Muscle layer of colon (tissue), 2 donors: Measurements from ENCODE around the gene RHBDF2.

Source experiments
- H3K27ac ChIP-seq: one replicate; pipeline ENCODE4 v1.7.0; 2013; ENCODE audit warnings: low read depth, mild to moderate bottlenecking, low read length, moderate library complexity
- H3K27me3 ChIP-seq, 2 donors: one replicate each; pipeline ENCODE4 v1.7.0; 2013; ENCODE audit warnings: low read length in 2 of 2, mild to moderate bottlenecking in 2 of 2; ENCODE audit not compliant: insufficient read depth in 2 of 2, control insufficient read depth in 1 of 2
- H3K36me3 ChIP-seq: one replicate; pipeline ENCODE4 v1.7.0; 2013; ENCODE audit warnings: mild to moderate bottlenecking, low read length; ENCODE audit not compliant: insufficient read depth
- H3K4me1 ChIP-seq: one replicate; pipeline ENCODE4 v1.7.0; 2013; ENCODE audit warnings: mild to moderate bottlenecking, low read length; ENCODE audit not compliant: insufficient read depth
- H3K4me3 ChIP-seq, 2 donors: one replicate each; pipeline ENCODE4 v1.7.0; 2013; ENCODE audit warnings: low read length in 2 of 2, low read depth in 1 of 2, mild to moderate bottlenecking in 1 of 2, moderate library complexity in 1 of 2
- H3K9ac ChIP-seq: one replicate; pipeline ENCODE4 v1.7.0; 2013; ENCODE audit warnings: low read length
- H3K9me3 ChIP-seq: one replicate; pipeline ENCODE4 v1.7.0; 2013; ENCODE audit warnings: mild to moderate bottlenecking, low read length
- donor health status: abdominal sarcoma.
- donor health status: Adenocarcinoma of cecum.

RHBDF2 gene

GRCh38 chr17:76543482-76543825, 42.2 kb upstream of the RHBDF2 start:
- H3K4me1 ChIP-seq = peaks cover 22% of the 10 kb centered on the region
- no peak overlapping the region for H3K9ac ChIP-seq

DNA sequence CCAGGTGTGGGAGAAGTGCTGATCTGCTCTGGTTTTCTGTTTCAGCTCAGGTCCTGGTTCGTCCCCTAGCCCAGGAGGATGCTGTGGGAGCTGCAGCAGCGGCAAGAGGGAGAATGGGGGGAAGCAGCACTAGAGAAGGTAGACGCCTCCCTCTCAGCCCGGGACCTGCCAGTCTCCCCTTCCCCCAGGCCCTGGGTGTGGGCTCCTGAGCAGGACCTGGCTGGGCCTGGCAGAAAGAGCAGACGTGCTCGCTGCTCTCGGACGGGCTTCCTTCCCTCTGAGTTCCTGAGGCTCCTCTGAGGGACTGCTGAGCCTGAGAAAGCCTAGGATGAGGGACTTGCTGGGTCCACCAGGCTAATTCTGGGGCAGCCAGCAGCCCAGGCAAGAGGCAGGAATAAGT, 41.8 kb upstream of the RHBDF2 start:
- Histone ChIP-seq H3K27me3 (peaks cover 0 to 16% of the 10 kb centered on the region in 2 donors), H3K4me3 (no peak overlapping the region), H3K4me1 (peaks cover 22% of the 10 kb centered on the region), H3K9me3 (no peaks in the 10 kb centered on the region), H3K36me3 (no peaks in the 10 kb centered on the region), H3K9ac (no peak overlapping the region), H3K27ac (no peak overlapping the region)

More at GRCh38 chr17:76543482-76543825, 42.2 kb upstream of the RHBDF2 start:
- no peak overlapping the region for H3K4me3 ChIP-seq
- H3K27ac ChIP-seq = no peak overlapping the region
- no peaks in the 10 kb centered on the region for H3K36me3 ChIP-seq
- H3K9me3 ChIP-seq = no peaks in the 10 kb centered on the region
- peaks cover 0 to 11% of the 10 kb centered on the region in 2 donors for H3K27me3 ChIP-seq

DNA sequence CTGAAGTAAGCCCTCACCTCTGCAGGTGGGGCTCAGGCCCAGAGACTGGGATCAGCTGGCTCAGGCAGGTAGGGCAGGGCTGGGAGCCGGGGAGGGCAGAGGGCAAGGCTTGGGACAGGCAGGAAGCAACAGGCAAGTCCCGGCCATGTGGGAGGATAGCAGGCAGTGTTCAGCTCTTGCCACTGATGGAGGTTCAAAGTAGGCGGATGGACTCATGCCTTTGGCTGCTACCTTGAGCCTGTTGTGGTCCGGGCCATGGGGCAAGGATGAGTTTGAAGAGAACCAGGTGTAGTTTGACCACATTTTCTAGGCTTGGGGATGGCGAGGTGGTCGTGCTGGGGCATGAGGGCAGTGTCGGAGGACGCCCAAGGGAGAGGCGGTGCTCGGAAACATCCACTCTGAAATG, 41.3 kb upstream of the RHBDF2 start:
- Histone ChIP-seq H3K9ac (no peak overlapping the region), H3K4me1 (peaks cover 22% of the 10 kb centered on the region), H3K36me3 (no peaks in the 10 kb centered on the region), H3K27ac (no peak overlapping the region), H3K4me3 (no peak overlapping the region), H3K9me3 (no peaks in the 10 kb centered on the region), H3K27me3 (peaks cover 0 to 18% of the 10 kb centered on the region in 2 donors)

DNA sequence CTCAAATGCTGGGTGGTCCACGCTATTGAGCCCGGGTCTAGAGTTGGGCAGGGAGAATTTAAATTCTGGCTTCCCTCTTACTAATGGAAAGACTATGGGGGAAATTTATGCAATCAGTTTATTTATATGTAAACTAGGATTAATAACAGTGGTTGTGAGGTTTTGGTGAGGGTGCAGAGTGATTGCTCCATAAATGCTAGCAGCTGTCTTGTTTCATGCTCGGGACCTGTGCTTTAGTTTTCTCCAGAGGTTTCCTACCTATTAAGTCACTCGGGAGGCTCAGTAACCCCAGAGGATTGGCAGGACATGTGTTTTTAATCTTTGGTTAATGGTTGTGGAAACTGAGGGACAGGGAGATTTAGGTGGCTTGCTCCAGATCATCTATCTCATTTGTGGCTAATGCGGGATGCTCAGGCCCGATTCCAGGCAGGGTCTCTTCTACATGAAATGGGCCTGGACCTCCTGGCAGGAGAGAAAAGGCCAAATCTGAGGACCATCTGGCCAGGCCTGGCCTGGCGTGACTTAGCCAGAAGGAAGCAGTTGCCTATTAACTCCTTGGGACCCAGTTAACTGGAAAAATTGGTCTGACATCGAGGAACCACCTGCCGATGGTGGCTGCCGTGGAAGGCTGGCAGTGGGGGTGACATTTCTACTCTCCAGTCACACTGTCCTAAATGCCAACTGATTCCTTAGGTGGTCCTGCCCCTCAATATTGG, 40.7 kb upstream of the RHBDF2 start:
- H3K4me3 ChIP-seq = no peak overlapping the region
- H3K36me3 ChIP-seq = no peaks in the 10 kb centered on the region
- H3K4me1 ChIP-seq = peaks cover 22% of the 10 kb centered on the region
- H3K9ac ChIP-seq = no peak overlapping the region
- H3K9me3 ChIP-seq = no peaks in the 10 kb centered on the region
- H3K27ac ChIP-seq = no peak overlapping the region
- H3K27me3 ChIP-seq = peaks cover 0 to 22% of the 10 kb centered on the region in 2 donors

GRCh38 chr17:76540381-76541300, 39.4 kb upstream of the RHBDF2 start:
- Histone ChIP-seq H3K4me3 (peak overlapping the region; percentile 64 to 68), H3K36me3 (no peaks in the 10 kb centered on the region), H3K4me1 (peaks cover 15% of the 10 kb centered on the region), H3K9me3 (no peaks in the 10 kb centered on the region), H3K27me3 (peaks cover 0 to 31% of the 10 kb centered on the region in 2 donors), H3K27ac (peak overlapping the region; percentile 56), H3K9ac (no peak overlapping the region)

- Histone ChIP-seq H3K9me3 (no peaks in the 10 kb centered on the region), H3K27me3 (peaks cover 0 to 33% of the 10 kb centered on the region in 2 donors), H3K9ac (no peak within 1 kb of the TSS), H3K27ac (peak within 1 kb of the TSS; percentile 56), H3K4me3 (peak within 1 kb of the TSS; percentile 64 to 68), H3K4me1 (peaks cover 15% of the 10 kb centered on the region), H3K36me3 (no peaks in the 10 kb centered on the region)
These were observed 38.5 kb upstream of the RHBDF2 start, which contains the start of gene PRCD for GRCh38 chr17:76539631-76540271. Gene PRCD (plus strand): TSS chr17:76540044. CDS start chr17:76540142, 98 bp downstream.

GRCh38 chr17:76538941-76539570, 37.8 kb upstream of the RHBDF2 start:
- H3K27ac ChIP-seq = no peak overlapping the region
- H3K4me1 ChIP-seq = peaks cover 13% of the 10 kb centered on the region
- no peaks in the 10 kb centered on the region for H3K36me3 ChIP-seq
- no peak overlapping the region for H3K9ac ChIP-seq
- H3K9me3 ChIP-seq = no peaks in the 10 kb centered on the region
- H3K27me3 ChIP-seq = peaks cover 0 to 35% of the 10 kb centered on the region in 2 donors
- no peak overlapping the region for H3K4me3 ChIP-seq

DNA sequence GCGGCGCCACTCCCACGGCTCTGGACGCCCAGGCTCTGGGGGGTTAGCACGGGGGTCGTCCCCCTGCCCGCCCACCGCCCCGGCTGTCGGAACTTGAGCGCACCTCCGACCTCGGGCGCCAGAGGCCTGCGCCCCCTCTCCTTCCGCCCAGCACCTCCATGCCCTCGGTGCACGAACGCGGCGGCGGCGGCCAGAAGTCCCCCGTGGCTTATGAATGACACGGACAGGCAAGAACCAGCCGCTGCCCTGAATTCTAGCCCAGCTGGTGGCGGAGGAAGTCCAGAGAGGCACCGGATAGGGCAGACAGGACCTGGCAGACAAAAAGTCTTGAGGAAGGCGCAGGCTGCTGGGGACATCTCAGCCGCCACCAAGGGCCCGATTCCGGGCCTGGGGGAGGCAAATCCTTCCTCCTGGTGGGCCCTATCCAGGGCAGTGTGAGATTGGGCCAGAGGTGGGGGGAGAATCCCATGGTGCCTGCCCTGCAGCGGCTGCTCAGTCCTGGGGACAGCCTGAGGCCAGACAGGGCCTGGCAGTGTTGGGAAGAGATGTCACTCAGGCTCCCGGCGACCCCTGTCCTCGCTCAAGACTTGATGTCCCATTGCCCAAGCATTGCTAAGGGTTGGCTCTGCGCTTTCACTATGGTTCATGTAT, 37.2 kb upstream of the RHBDF2 start:
- Histone ChIP-seq H3K9me3 (no peaks in the 10 kb centered on the region), H3K27ac (no peak overlapping the region), H3K27me3 (peaks cover 0 to 35% of the 10 kb centered on the region in 2 donors), H3K9ac (no peak overlapping the region), H3K36me3 (no peaks in the 10 kb centered on the region), H3K4me3 (peak overlapping the region in 1 of 2 donors; percentile 45), H3K4me1 (peaks cover 8% of the 10 kb centered on the region)

- Histone ChIP-seq H3K27ac (no peak within 1 kb of the TSS), H3K4me3 (peak within 1 kb of the TSS; percentile 38 to 63), H3K9me3 (no peaks in the 10 kb centered on the region), H3K36me3 (no peaks in the 10 kb centered on the region), H3K4me1 (peaks cover 8% of the 10 kb centered on the region), H3K27me3 (peaks cover 0 to 35% of the 10 kb centered on the region in 2 donors), H3K9ac (no peak within 1 kb of the TSS)
These were observed 36.5 kb upstream of the RHBDF2 start, which contains the start of gene CYGB for GRCh38 chr17:76537578-76538280. Gene CYGB (minus strand): TSS chr17:76537709. CDS start chr17:76537542, 167 bp downstream.

GRCh38 chr17:76537288-76537577, 36.0 kb upstream of the RHBDF2 start:
- Histone ChIP-seq H3K9me3 (no peaks in the 10 kb centered on the region), H3K4me3 (peak overlapping the region; percentile 38 to 63), H3K9ac (no peak overlapping the region), H3K4me1 (peaks cover 8% of the 10 kb centered on the region), H3K27me3 (peaks cover 0 to 32% of the 10 kb centered on the region in 2 donors), H3K36me3 (no peaks in the 10 kb centered on the region), H3K27ac (no peak overlapping the region)
